Ovary (tissue), 9 donors: ENCODE results near the gene DUSP2. TPM values are rescaled to one million over a fixed set of nuclear protein-coding genes. Genes with fewer than 3 reads are reported as not detected.

ENCODE experiments used
- DNase-seq, 5 donors: peaks; one replicate each; pipeline ENCODE4 v3.0.0-alpha.2; 2019 to 2020
- H3K27ac ChIP-seq, 2 donors: fragments of 200-600 bp; one replicate each; pipeline versions ENCODE4 v1.5.1 to v1.8.0; 2019 to 2022
- H3K27me3 ChIP-seq: fragments of 200-600 bp; one replicate; pipeline ENCODE4 v1.8.0; 2022
- H3K36me3 ChIP-seq: fragments of 200-600 bp; sonication (generic); one replicate; pipeline ENCODE4 v1.5.1; 2019
- H3K4me1 ChIP-seq: one replicate; pipeline ENCODE4 v1.8.1; 2013; ENCODE audit warnings: mild to moderate bottlenecking, moderate library complexity; ENCODE audit not compliant: insufficient read depth
- H3K4me3 ChIP-seq: fragments of 200-600 bp; sonication (generic); one replicate; pipeline ENCODE4 v1.5.1; 2017
- H3K9me3 ChIP-seq, 2 donors: fragments of 200-600 bp in 1 of 2; sonication (generic) in 1 of 2; one replicate each; pipeline versions ENCODE4 v1.5.1 to v1.8.1; 2013 to 2019; ENCODE audit warnings: mild to moderate bottlenecking in 1 of 2, moderate library complexity in 1 of 2
- EP300 ChIP-seq: sonication (generic); formaldehyde crosslinking; IDR thresholded peaks from one replicate; pipeline ENCODE4 v1.6.1; 2017; ENCODE audit warnings: antibody characterized with exemption
- POLR2A ChIP-seq: fragments of 450-650 bp; IDR thresholded peaks from one replicate; pipeline ENCODE4 v1.6.1; 2017; ENCODE audit warnings: antibody characterized with exemption, mild to moderate bottlenecking, moderate library complexity
- WGBS, 3 donors: extraction: QIAGEN DNeasy Blood & Tissue Kit in 1 of 3; methylation state at CpG; one replicate each; pipeline versions ENCODE4 v1.1.5 to v1.1.7; 2013 to 2017; 5-methylcytosine and 5-hydroxymethylcytosine counted together
- intact Hi-C, 4 donors: fragments of 100-400 bp; cut with DNase I; formaldehyde crosslinking; loops; one replicate each; pipeline versions ENCODE4 v1.11.0 to v1.15.1; 2022 to 2023
- polyA plus RNA-seq, 2 donors: library from polyadenylated mRNA; stranded (reverse); fragments of 200-250 nt in 1 of 2; fragments of 350-450 nt in 1 of 2; fragmentation: Illumina TruSeq in 1 of 2; extraction: RNeasy Lipid Tissue Mini Kit (QIAGEN cat#74804) in 1 of 2; gene quantifications; one replicate each; pipeline ENCODE4 v1.2.3, GENCODE V29; 2013 to 2014
- total RNA-seq, 7 donors: library from RNA; depleted of rRNA in 2 of 7; stranded (reverse); fragments of >200 nt in 2 of 7; fragmentation: NEBNext Ultra II Directional in 3 of 7; extraction: Animal tissue kit (Norgen Biotek cat#: 25700) in 3 of 7; gene quantifications; one replicate each; pipeline versions ENCODE4 v1.1.0 to v1.2.4, GENCODE V29; 2016 to 2023
- TF ChIP-seq, protein P1 (sequence below), 3 donors: fragments of 450-650 bp in 2 of 3; fragments of 200-600 bp in 1 of 3; IDR thresholded peaks; one replicate each; pipeline versions ENCODE4 v1.5.1 to v1.8.0; 2016 to 2022; ENCODE audit warnings: antibody characterized with exemption in 3 of 3, mild to moderate bottlenecking in 1 of 3
- donor health status: DM: no; HTN: no; CAD: no; lungs with moderate emphysema.
- donor health status: DM: no; HTN: no; CAD: no.
- donor health status: Bipolar disorder and iron deficiency.
- donor health status: DM: yes; HTN: yes; CAD: no.
- donor health status: DM: no; HTN: no; CAD: no.
- donor health status: DM: yes; HTN: yes; CAD: no.

Gene DUSP2
- total and polyA plus RNA-seq, 9 donors = 0.52 to 111 (median 3.1) TPM

DNA sequence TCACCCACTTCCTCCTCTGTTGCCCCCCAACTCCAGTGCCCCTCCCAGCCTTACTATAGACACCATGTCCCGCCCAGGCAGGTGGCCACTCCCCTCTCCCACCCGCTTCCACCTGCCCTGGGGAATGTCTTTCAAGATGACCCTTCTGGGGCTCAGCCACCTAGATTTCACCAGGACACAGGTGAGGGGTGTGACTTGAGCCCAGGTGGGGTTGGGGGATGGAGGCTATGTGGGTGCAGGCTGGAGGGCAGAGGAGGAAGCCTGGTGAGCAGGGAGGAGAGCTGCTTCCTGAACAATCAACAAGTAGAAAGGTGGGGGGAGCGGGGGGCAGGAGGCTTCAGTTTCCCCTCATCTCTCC lies 37.6 kb downstream of the DUSP2 start:
- WGBS, 3 donors = 82 to 83% (median 83%) methylated on average over 3 of the region's 3 CpGs
- peaks cover 0 to 4% of the 10 kb centered on the region in 2 donors for H3K9me3 ChIP-seq
- H3K4me3 ChIP-seq = no peak overlapping the region
- peak in 1 of 5 donors; percentile 6 for DNase-seq
- peaks cover 8% of the 10 kb centered on the region for H3K4me1 ChIP-seq
- no peaks in the 10 kb centered on the region for H3K27me3 ChIP-seq
- H3K27ac ChIP-seq = no peak overlapping the region
- no peaks in the 10 kb centered on the region for H3K36me3 ChIP-seq
- intact Hi-C loops = no loop called here
- TF ChIP-seq, protein P1, sequence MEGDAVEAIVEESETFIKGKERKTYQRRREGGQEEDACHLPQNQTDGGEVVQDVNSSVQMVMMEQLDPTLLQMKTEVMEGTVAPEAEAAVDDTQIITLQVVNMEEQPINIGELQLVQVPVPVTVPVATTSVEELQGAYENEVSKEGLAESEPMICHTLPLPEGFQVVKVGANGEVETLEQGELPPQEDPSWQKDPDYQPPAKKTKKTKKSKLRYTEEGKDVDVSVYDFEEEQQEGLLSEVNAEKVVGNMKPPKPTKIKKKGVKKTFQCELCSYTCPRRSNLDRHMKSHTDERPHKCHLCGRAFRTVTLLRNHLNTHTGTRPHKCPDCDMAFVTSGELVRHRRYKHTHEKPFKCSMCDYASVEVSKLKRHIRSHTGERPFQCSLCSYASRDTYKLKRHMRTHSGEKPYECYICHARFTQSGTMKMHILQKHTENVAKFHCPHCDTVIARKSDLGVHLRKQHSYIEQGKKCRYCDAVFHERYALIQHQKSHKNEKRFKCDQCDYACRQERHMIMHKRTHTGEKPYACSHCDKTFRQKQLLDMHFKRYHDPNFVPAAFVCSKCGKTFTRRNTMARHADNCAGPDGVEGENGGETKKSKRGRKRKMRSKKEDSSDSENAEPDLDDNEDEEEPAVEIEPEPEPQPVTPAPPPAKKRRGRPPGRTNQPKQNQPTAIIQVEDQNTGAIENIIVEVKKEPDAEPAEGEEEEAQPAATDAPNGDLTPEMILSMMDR (IDR thresholded peaks at IDR 0.05) = no peak
- TF ChIP-seq EP300 (no peak), POLR2A (no peak)

DNA sequence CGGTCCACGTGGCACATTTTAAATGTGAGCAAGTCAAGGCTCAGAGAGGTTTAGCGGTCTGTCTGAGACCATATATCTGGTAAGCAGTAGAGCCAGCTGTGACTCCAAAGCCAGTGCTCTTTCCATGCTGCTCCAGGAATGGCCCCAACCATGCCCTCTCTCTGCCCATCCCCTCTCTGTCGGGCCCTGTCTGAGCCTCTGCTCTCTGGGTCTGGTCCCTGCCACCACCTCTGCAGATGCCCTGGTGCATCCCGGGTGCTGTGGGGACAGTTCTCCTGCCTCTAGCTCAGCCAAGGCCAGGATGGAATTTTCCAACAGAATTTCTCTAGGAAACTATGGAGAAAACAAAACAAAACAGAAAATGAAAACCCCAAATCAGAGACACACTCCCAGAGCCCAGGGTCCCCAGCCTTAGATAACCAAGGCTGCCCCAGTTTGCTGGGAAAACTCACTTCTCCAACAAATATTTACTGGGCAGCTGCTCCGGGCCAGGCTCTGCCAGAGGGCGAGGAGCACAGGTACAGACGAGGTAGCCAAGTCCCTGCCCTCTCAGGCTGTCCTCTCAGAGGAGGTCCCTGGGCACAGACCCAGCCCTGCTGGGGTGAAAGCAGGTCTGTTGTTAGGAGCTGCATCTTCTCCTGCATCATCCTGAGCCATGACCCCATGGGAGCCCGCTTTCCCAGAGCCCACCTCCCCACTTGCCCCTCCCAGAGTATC lies 38.1 kb downstream of the DUSP2 start:
- H3K27me3 ChIP-seq = no peaks in the 10 kb centered on the region
- no peak overlapping the region for H3K27ac ChIP-seq
- TF ChIP-seq, protein P1 (IDR thresholded peaks at IDR 0.05) = no peak
- no peak for TF ChIP-seq EP300
- no peak for TF ChIP-seq POLR2A
- peak in 1 of 5 donors; percentile 26 for DNase-seq
- H3K4me3 ChIP-seq = no peak overlapping the region
- intact Hi-C loops = no loop called here
- 68 to 73% (median 73%) methylated on average over 9 of the region's 9 CpGs for WGBS, 3 donors
- H3K9me3 ChIP-seq = peaks cover 0 to 4% of the 10 kb centered on the region in 2 donors
- peaks cover 8% of the 10 kb centered on the region for H3K4me1 ChIP-seq
- no peaks in the 10 kb centered on the region for H3K36me3 ChIP-seq

DNA sequence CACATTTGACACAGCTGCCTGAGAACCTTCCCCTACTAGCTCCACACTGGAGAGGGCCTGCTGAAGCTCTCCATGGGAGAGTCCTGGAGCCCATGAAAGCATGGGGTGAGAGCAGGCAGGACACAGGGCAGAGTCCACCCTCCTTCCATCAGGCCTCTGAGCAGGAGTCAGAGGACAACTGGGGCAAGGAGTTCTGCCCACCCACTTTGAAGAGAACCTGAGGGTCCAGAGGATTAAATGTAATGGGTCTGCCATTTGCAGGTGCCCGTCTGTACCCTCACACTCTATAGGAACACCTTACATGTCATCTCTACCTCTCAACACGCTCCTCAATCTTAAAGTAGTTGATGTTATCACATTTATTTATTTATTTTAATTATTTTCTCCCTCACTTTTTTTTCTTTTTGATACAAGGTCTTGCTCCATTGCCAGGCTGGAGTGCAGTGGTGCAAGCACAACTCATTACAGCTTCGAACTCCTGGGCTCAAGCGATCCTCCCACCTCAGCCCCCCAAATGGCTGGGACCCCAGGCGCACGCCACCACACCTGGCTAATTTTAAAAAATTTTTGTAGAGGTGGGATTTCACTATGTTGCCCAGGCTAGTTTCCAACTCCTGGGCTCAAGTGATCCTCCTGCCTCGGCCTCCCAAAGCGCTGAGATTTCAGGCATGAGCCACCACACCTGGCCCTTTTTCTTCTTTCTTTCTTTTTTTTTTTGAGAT lies 39.1 kb downstream of the DUSP2 start:
- intact Hi-C loops = no loop called here
- no peak for TF ChIP-seq POLR2A
- no peak for TF ChIP-seq EP300
- TF ChIP-seq, protein P1 (IDR thresholded peaks at IDR 0.05) = no peak
- 94 to 97% (median 97%) methylated on average over 8 of the region's 8 CpGs for WGBS, 3 donors
- Histone ChIP-seq H3K4me3 (no peak overlapping the region), H3K4me1 (peaks cover 8% of the 10 kb centered on the region), H3K27ac (no peak overlapping the region), H3K9me3 (peaks cover 0 to 4% of the 10 kb centered on the region in 2 donors), H3K27me3 (no peaks in the 10 kb centered on the region), H3K36me3 (no peaks in the 10 kb centered on the region)
- peak in 1 of 5 donors; percentile 4 for DNase-seq

DNA sequence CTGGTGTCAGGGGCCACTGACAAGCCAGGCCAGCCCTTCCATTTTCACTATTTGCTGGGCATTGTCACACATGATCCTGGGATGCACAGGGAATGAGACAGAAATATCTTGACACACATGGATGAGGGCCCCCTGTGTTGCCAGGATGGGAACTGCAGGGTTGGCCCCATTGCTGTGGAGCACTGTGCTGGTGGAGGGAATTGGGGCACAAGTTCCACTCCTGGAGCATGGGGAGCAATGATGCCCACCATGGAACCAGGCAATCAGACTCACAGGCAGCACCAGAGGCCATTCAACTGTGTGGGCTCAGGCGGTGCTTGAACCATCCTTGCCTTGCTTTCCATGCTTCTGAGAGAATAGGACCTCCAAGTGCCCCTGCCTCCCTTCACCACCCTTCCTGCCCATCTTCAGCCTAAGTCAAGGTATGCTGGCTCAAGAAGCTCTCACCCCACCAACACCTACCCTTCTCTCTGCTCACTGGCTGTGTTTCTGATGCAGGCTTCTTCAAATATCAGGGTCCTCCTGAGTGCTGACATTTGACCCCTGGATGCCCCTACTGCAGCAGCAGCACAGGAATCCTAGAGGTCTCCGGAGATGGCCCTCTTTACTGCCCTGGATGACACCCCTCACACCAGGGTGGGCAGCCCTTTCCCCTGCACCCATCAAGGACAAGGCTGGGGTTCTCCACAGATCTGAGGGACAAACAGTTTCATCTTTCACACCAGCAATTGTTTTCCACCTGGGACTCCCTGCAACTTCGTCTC lies 39.9 kb downstream of the DUSP2 start:
- TF ChIP-seq POLR2A = no peak
- TF ChIP-seq, protein P1 (IDR thresholded peaks at IDR 0.05) = no peak
- no peak for TF ChIP-seq EP300
- Histone ChIP-seq H3K27ac (no peak overlapping the region), H3K27me3 (no peaks in the 10 kb centered on the region), H3K4me3 (no peak overlapping the region), H3K4me1 (peaks cover 8% of the 10 kb centered on the region), H3K36me3 (no peaks in the 10 kb centered on the region), H3K9me3 (peaks cover 0 to 4% of the 10 kb centered on the region in 2 donors)
- DNase-seq = peak in 3 of 5 donors; percentile 0 to 10 (median 5)
- intact Hi-C loops = no loop called here
- 90 to 96% (median 92%) methylated on average over 3 of the region's 3 CpGs for WGBS, 3 donors
